Choroid plexus epithelial cell (primary cell): Measurements from ENCODE around the gene CEP85L.

Experiments
- DNase-seq: peaks from one replicate; pipeline ENCODE4 v3.0.0-alpha.2; 2010; ENCODE audit warnings: low read depth
- H3K4me3 ChIP-seq: 2 replicates; pipeline ENCODE4 v1.5.1; 2011; ENCODE audit warnings: low read depth, mild to moderate bottlenecking, control low read depth, low read length, moderate library complexity
- CTCF ChIP-seq: conservative IDR thresholded peaks from 2 replicates; pipeline ENCODE4 v1.5.1; 2011; ENCODE audit warnings: low read depth, mild to moderate bottlenecking, control low read depth, inconsistent platforms, low read length, moderate library complexity

CEP85L gene

GRCh38 chr6:118501099-118501498, 150.3 kb downstream of the CEP85L start:
- no peak overlapping the region for H3K4me3 ChIP-seq
- DNase-seq, result no peak
- TF ChIP-seq CTCF, result no peak

GRCh38 chr6:118500130-118501015, 151.0 kb downstream of the CEP85L start:
- no peak for DNase-seq
- no peak for TF ChIP-seq CTCF
- no peak overlapping the region for H3K4me3 ChIP-seq

GRCh38 chr6:118495485-118496280, 155.7 kb downstream of the CEP85L start:
- peak; percentile 50 for DNase-seq
- no peak for TF ChIP-seq CTCF

GRCh38 chr6:118494091-118494490, 157.3 kb downstream of the CEP85L start:
- DNase-seq, result peak; percentile 41
- no peak for TF ChIP-seq CTCF

More at GRCh38 chr6:118495485-118496280, 155.7 kb downstream of the CEP85L start:
- no peak overlapping the region for H3K4me3 ChIP-seq

GRCh38 chr6:118489990-118490389, 161.4 kb downstream of the CEP85L start:
- no peak for DNase-seq
- no peak overlapping the region for H3K4me3 ChIP-seq
- TF ChIP-seq CTCF, result no peak

More at GRCh38 chr6:118494091-118494490, 157.3 kb downstream of the CEP85L start:
- H3K4me3 ChIP-seq, result no peak overlapping the region

GRCh38 chr6:118488631-118489030, 162.8 kb downstream of the CEP85L start:
- no peak overlapping the region for H3K4me3 ChIP-seq
- no peak for TF ChIP-seq CTCF
- no peak for DNase-seq
